Measurements from ENCODE around the gene CNEP1R1. TPM values are rescaled to one million over a fixed set of nuclear protein-coding genes. Genes with fewer than 3 reads are reported as not detected.

Gene CNEP1R1
- total RNA-seq, 4 donors from 2014 or later = 14.1 to 18.4 (median 14.9) TPM

DNA sequence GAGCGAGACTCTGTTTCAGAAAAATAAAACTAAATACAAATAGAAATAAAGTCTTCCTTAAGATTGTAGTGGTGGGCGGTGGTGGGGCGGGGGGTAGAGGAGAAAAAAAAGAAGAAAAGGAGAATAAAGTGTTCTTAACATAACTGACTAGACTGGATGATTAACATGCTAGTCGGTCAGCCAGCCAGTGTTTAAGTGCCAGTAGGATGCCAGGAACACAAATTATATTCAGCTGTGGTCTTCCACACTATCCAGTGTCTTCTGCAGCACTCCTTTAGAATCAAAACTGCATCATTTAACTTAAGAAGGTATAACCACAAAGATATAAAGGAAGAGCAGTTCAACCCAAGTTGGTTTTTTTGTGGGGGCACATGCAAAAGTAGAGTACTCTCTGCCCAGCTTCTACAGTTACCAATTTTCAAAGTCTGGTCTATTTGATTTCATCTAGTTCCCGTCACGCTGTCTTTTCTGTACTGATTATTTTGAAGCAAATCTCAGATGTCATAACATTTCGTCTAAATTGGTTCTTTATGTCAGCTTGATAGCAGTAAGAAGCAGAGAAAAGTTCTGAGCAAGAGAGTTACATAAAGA, 56.5 kb downstream of the CNEP1R1 start:
- intact Hi-C loops (cut with DNase I) = no loop called here
- H3K27me3 ChIP-seq = no peaks in the 10 kb centered on the region
- H3K9me3 ChIP-seq = no peaks in the 10 kb centered on the region
- H3K27ac ChIP-seq = no peak overlapping the region
- no peak overlapping the region for H3K4me3 ChIP-seq
- TF ChIP-seq, protein P1, sequence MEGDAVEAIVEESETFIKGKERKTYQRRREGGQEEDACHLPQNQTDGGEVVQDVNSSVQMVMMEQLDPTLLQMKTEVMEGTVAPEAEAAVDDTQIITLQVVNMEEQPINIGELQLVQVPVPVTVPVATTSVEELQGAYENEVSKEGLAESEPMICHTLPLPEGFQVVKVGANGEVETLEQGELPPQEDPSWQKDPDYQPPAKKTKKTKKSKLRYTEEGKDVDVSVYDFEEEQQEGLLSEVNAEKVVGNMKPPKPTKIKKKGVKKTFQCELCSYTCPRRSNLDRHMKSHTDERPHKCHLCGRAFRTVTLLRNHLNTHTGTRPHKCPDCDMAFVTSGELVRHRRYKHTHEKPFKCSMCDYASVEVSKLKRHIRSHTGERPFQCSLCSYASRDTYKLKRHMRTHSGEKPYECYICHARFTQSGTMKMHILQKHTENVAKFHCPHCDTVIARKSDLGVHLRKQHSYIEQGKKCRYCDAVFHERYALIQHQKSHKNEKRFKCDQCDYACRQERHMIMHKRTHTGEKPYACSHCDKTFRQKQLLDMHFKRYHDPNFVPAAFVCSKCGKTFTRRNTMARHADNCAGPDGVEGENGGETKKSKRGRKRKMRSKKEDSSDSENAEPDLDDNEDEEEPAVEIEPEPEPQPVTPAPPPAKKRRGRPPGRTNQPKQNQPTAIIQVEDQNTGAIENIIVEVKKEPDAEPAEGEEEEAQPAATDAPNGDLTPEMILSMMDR (IDR thresholded peaks at IDR 0.05) = no peak
- TF ChIP-seq POLR2A (IDR thresholded peaks at IDR 0.05) = no peak
- no peak for DNase-seq
- WGBS, 2 donors = 88% methylated on average over 7 of the region's 7 CpGs
- no peaks in the 10 kb centered on the region for H3K4me1 ChIP-seq
- peaks cover 7 to 99% (median 18%) of the 10 kb centered on the region in 3 donors for H3K36me3 ChIP-seq

DNA sequence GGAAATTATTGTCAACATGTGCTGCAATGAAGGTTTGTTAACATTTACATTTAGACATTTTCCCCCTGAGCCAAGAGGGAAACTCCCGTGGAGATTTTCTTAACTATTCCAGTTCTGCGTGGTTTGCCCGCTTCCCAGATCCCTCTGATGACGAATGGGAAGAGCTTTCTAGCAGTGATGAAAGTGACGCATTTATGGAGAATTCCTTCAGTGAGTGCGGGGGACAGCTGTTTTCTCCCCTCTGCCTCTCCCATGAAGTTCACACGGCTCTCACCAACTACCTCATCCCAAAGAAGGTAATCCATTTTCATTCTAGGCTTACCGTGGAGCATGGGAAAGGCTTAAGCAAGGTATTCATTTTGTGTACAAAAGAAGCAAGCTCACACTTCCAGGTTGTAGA, 59.0 kb downstream of the CNEP1R1 start:
- H3K27ac ChIP-seq = no peak overlapping the region
- H3K27me3 ChIP-seq = no peaks in the 10 kb centered on the region
- H3K4me1 ChIP-seq = no peaks in the 10 kb centered on the region
- no peaks in the 10 kb centered on the region for H3K9me3 ChIP-seq
- intact Hi-C loops (cut with DNase I) = no loop called here
- WGBS, 2 donors = 89 to 92% methylated on average over 8 of the region's 8 CpGs
- H3K4me3 ChIP-seq = no peak overlapping the region
- DNase-seq = no peak
- peaks cover 7 to 99% (median 16%) of the 10 kb centered on the region in 3 donors for H3K36me3 ChIP-seq
- TF ChIP-seq, protein P1 (IDR thresholded peaks at IDR 0.05) = no peak
- TF ChIP-seq POLR2A (IDR thresholded peaks at IDR 0.05) = no peak

DNA sequence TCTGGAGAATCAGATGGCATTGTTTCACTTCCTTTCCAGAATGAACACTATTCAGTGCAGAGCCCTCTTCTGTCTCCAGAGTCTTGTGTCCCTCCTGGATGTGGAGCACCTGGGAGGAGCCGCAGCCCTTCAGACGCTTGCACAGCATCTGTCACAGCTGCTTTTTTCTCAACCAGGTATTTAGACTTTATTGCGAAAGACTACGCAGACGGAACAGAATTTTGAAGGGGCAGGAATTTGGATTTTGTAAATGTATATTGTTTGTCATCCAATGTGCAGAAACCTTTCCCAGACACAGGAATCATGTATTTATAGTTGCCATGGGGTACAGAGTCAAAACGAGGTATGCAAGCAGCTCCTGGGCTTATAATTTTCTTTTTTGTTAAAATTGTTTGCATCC, 61.2 kb downstream of the CNEP1R1 start:
- no peak for DNase-seq
- Histone ChIP-seq H3K36me3 (peaks cover 0 to 99% (median 16%) of the 10 kb centered on the region in 3 donors), H3K27ac (no peak overlapping the region), H3K4me3 (no peak overlapping the region), H3K27me3 (no peaks in the 10 kb centered on the region), H3K4me1 (no peaks in the 10 kb centered on the region), H3K9me3 (no peaks in the 10 kb centered on the region)
- intact Hi-C loops (cut with DNase I) = no loop called here
- TF ChIP-seq, protein P1 (IDR thresholded peaks at IDR 0.05) = no peak
- no peak for TF ChIP-seq POLR2A (IDR thresholded peaks at IDR 0.05)
- WGBS, 2 donors = 87 to 92% methylated on average over 6 of the region's 6 CpGs

Small RNAs within 50 kb of the gene (small RNA-seq; reads per million reads assigned to genes)
- gene RF00017 = 0 reads per million in 4 donors

Other genes with a start within 250 kb of the CNEP1R1 start
- gene ZNF423, start 169.1 kb upstream of the CNEP1R1 start, total RNA-seq = 1 to 10 TPM in 2 of 4 donors, under 1 TPM in 2; 0.72 to 5.9 (median 1.1) TPM
- gene HEATR3, start 40.7 kb downstream of the CNEP1R1 start, total RNA-seq = 10 to 100 TPM; 13.7 to 31.2 (median 16.4) TPM
- gene TENT4B, start 128.1 kb downstream of the CNEP1R1 start, total RNA-seq = 10 to 100 TPM in 1 of 4 donors, 1 to 10 TPM in 3; 6.3 to 11.4 (median 8.4) TPM
- gene ADCY7, start 241.3 kb downstream of the CNEP1R1 start, total RNA-seq = 10 to 100 TPM; 21.2 to 23.9 (median 23.3) TPM

Measured in esophagus squamous epithelium (tissue), 5 donors.